Adrenal gland (tissue), 5 donors: ENCODE results near the gene MBD4.

Experiments used
- CTCF ChIP-seq, 6 experiments: fragments of 450-650 bp in 4 of 6; fragments of 200-600 bp in 2 of 6; sonication (generic) in 1 of 6; IDR thresholded peaks; 1 replicate in 5 of 6; 2 replicates in 1 of 6; pipeline versions ENCODE4 v1.5.1 to v1.8.0; 2016 to 2021; ENCODE audit warnings: antibody characterized with exemption in 6 of 6, mild to moderate bottlenecking in 2 of 6, moderate library complexity in 1 of 6
- POLR2A ChIP-seq, 2 donors: fragments of 450-650 bp; IDR thresholded peaks; one replicate each; pipeline ENCODE4 v1.6.1; 2017; ENCODE audit warnings: antibody characterized with exemption in 2 of 2, mild to moderate bottlenecking in 2 of 2, moderate library complexity in 1 of 2
- donor health status: DM: no; HTN: no; CAD: no.

DNA sequence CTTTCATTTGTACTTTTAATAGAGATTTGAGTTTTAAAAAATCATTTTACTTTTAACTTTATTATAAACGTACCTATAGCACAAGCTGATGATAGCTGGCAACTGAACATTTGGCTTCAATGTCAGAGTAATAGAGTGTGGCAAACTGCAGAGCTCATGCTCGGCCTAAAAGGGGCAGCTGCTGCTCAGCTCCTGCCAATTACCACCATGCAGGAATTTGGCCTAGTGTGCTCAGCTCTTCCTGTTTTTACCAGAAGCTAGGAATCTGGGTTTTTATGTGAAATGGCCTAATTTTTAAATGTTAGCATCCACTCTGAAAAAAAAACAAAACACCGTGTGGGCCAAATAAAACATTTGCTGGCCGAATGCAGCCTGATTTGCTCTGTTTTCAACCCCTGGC, 2.0 kb upstream of the MBD4 start:
- TF ChIP-seq POLR2A (IDR thresholded peaks at IDR 0.05), result no peak
- TF ChIP-seq CTCF (IDR thresholded peaks at IDR 0.05), result no peak
